OCI-LY7 (cell line): ENCODE results near the gene STXBP6.

ENCODE experiments used
- CTCF ChIP-seq: fragments of 200-600 bp; sonication (generic); conservative IDR thresholded peaks from 2 replicates; pipeline ENCODE4 v1.5.1; 2014; ENCODE audit warnings: mild to moderate bottlenecking, antibody characterized with exemption, low read length, moderate library complexity, mixed read lengths
- EZH2phosphoT487 ChIP-seq: fragments of 200-600 bp; sonication (generic); IDR thresholded peaks from 2 replicates; pipeline ENCODE4 v1.6.1; 2018; ENCODE audit warnings: low read depth, borderline replicate concordance, mild to moderate bottlenecking, mixed run types, antibody characterized with exemption, low read length, moderate library complexity, mixed read lengths

- no peak for TF ChIP-seq CTCF
- TF ChIP-seq EZH2phosphoT487 = no peak
Measured at GRCh38 chr14:25004389-25004809, 45.5 kb downstream of the STXBP6 start.
